GM18517 (cell line): ENCODE data around the gene TXNL4A.
"Not testable (repeated sequence)": the region's sequence is repeated elsewhere in the genome, so short reads cannot be mapped to it uniquely, and the experiment has no call there.

Experiments
- ATAC-seq: cut with Tn5 transposase; IDR thresholded peaks from one replicate; pipeline ENCODE4 v1.9.1; 2021; ENCODE audit warnings: mild to moderate bottlenecking, moderate library complexity; ENCODE audit not compliant: unreplicated experiment

TXNL4A gene

GRCh38 chr18:79999701-80000100 is 11.3 kb upstream of the TXNL4A start:
- not testable (repeated sequence) for ATAC-seq

- ATAC-seq: no peak
These were observed 3.1 kb upstream of the TXNL4A start for GRCh38 chr18:79991494-79991893.

- ATAC-seq: no peak
These were observed 783 bp upstream of the TXNL4A start for GRCh38 chr18:79989195-79989497.

- ATAC-seq: peak; percentile 66
These were observed 302 bp downstream of the TXNL4A start for GRCh38 chr18:79988071-79988450.

- ATAC-seq: no peak
These were observed 797 bp downstream of the TXNL4A start for GRCh38 chr18:79987566-79987965.

GRCh38 chr18:79986726-79987125 is 1.6 kb downstream of the TXNL4A start:
- ATAC-seq: no peak

- no peak for ATAC-seq
These were observed 3.2 kb downstream of the TXNL4A start for GRCh38 chr18:79985172-79985571.

GRCh38 chr18:79983793-79984192 is 4.6 kb downstream of the TXNL4A start:
- ATAC-seq: no peak

GRCh38 chr18:79983253-79983652 is 5.1 kb downstream of the TXNL4A start:
- no peak for ATAC-seq

- ATAC-seq: no peak
These were observed 5.6 kb downstream of the TXNL4A start for GRCh38 chr18:79982736-79983135.

- no peak for ATAC-seq
These were observed 7.8 kb downstream of the TXNL4A start for GRCh38 chr18:79980585-79980984.

- no peak for ATAC-seq
These were observed 8.5 kb downstream of the TXNL4A start for GRCh38 chr18:79979843-79980242.

- no peak for ATAC-seq
These were observed 12.2 kb downstream of the TXNL4A start for GRCh38 chr18:79975985-79976680.

- ATAC-seq: no peak
These were observed 13.3 kb downstream of the TXNL4A start for GRCh38 chr18:79975043-79975442.

GRCh38 chr18:79974025-79974654 is 14.2 kb downstream of the TXNL4A start:
- ATAC-seq: no peak

GRCh38 chr18:79973517-79973916 is 14.8 kb downstream of the TXNL4A start:
- ATAC-seq: no peak

- ATAC-seq: no peak
These were observed 15.6 kb downstream of the TXNL4A start for GRCh38 chr18:79972720-79973119.

- no peak for ATAC-seq
These were observed 16.4 kb downstream of the TXNL4A start for GRCh38 chr18:79971986-79972385.

- ATAC-seq: no peak
These were observed 17.0 kb downstream of the TXNL4A start for GRCh38 chr18:79971211-79971952.

GRCh38 chr18:79970419-79971133 is 17.8 kb downstream of the TXNL4A start:
- no peak for ATAC-seq

- no peak for ATAC-seq
These were observed 23.1 kb downstream of the TXNL4A start for GRCh38 chr18:79965119-79965902.
